Peyer's patch (tissue), 4 donors: Measurements from ENCODE around the gene USH1G. TPM values are rescaled to one million over a fixed set of nuclear protein-coding genes. Genes with fewer than 3 reads are reported as not detected.

Experiments used
- DNase-seq, 3 donors: peaks; one replicate each; pipeline ENCODE4 v3.0.0-alpha.2; 2017 to 2019
- H3K27ac ChIP-seq, 4 donors: fragments of 200-600 bp; sonication (generic); one replicate each; pipeline ENCODE4 v1.5.1; 2016 to 2019
- H3K27me3 ChIP-seq, 2 donors: fragments of 200-600 bp; sonication (generic); one replicate each; pipeline ENCODE4 v1.5.1; 2019
- H3K36me3 ChIP-seq, 3 donors: fragments of 200-600 bp; sonication (generic); one replicate each; pipeline ENCODE4 v1.5.1; 2016 to 2019
- H3K4me1 ChIP-seq, 4 donors: fragments of 200-600 bp; sonication (generic); one replicate each; pipeline ENCODE4 v1.5.1; 2016 to 2019
- H3K4me3 ChIP-seq, 4 donors: fragments of 200-600 bp; sonication (generic); 1 replicate in 3 of 4; 2 replicates in 1 of 4; pipeline ENCODE4 v1.5.1; 2016 to 2019; ENCODE audit warnings: mild to moderate bottlenecking in 1 of 4
- H3K9me3 ChIP-seq, 4 donors: fragments of 200-600 bp; sonication (generic); one replicate each; pipeline ENCODE4 v1.5.1; 2016 to 2019; ENCODE audit warnings: mild to moderate bottlenecking in 1 of 4
- CTCF ChIP-seq, 6 experiments: fragments of 450-650 bp in 4 of 6; fragments of 200-600 bp in 2 of 6; sonication (generic) in 1 of 6; IDR thresholded peaks; one replicate each; pipeline ENCODE4 v1.5.1; 2017 to 2019; ENCODE audit warnings: antibody characterized with exemption in 6 of 6, mild to moderate bottlenecking in 3 of 6, moderate library complexity in 1 of 6
- POLR2A ChIP-seq, 2 donors: fragments of 450-650 bp; IDR thresholded peaks; one replicate each; pipeline ENCODE4 v1.5.1; 2017; ENCODE audit warnings: antibody characterized with exemption in 2 of 2, mild to moderate bottlenecking in 2 of 2, moderate library complexity in 2 of 2
- total RNA-seq, 4 donors: library from RNA; depleted of rRNA; stranded (reverse); fragments of >200 nt; gene quantifications; one replicate each; pipeline ENCODE4 v1.1.0, GENCODE V29; 2016

USH1G gene
- total RNA-seq, 4 donors from 2014 or later, result 1.6 to 3.7 (median 2.3) TPM; not detected in 1

DNA sequence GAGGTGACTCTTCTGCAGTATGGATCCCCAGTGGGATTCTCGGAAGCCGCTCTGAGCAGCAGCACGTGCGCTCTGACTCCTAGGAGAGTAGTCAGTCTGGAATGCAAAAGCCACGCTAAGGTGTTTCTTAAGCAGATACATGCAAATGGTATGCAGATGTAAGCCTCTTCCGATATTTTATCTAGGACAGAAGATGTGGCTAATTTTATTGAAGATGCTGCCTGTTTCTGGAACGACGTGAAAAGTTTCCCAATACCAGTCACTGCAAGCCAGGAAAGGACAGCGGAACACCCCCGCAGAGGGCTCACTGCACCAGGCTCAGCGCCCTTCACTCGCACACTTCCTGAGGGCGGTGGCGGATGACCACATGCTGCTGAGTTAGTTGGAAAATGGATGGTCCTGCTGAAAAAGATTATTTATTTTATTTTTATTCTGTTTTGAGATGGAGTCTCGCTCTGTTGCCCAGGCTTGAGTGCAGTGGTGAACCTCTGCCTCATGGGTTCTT lies 39.8 kb downstream of the USH1G start:
- Histone ChIP-seq H3K36me3 (no peaks in the 10 kb centered on the region), H3K27me3 (no peaks in the 10 kb centered on the region), H3K27ac (no peak overlapping the region), H3K4me3 (no peak overlapping the region), H3K4me1 (peaks cover 0 to 5% (median 0%) of the 10 kb centered on the region in 4 donors), H3K9me3 (no peaks in the 10 kb centered on the region)
- no peak for TF ChIP-seq CTCF (IDR thresholded peaks at IDR 0.05)
- TF ChIP-seq POLR2A (IDR thresholded peaks at IDR 0.05), result no peak
- no peak for DNase-seq

DNA sequence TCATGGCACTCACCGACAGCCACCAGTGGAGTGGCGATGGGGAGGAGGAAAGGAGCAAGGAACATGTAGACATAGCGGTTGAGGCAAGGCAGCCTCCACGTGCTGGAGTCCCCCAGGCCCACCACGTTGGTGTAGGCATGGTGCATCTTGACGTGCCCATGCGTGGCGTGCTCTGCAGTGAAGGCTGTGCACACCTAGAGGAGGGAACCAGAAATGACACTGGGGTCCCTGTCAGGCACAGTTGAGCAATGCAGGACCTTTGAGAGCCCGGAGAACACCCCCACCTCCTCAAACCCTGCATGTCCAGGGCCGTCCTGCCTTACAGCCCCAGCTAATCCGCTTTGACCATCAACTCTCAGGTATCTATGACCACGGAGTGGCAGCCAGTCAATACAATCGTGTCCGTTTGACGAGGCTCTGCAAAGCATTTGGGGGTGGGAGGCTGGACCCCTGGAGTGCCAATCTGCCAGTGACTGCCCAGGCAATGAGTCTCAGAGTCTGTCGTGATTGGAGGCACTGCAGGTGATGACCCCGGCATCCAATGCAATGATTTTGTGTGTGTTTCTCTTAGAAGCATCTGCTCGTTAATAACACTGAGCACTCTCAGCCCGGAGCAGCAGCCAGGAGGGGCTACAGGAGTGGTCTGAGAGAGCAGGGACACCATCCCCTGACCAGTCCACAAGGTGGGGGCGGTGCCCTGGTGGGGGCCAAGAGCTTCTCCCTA lies 40.4 kb downstream of the USH1G start:
- H3K4me1 ChIP-seq, result peaks cover 0 to 11% (median 0%) of the 10 kb centered on the region in 4 donors
- H3K36me3 ChIP-seq, result no peaks in the 10 kb centered on the region
- H3K27me3 ChIP-seq, result no peaks in the 10 kb centered on the region
- DNase-seq, result no peak
- no peak for TF ChIP-seq CTCF (IDR thresholded peaks at IDR 0.05)
- TF ChIP-seq POLR2A (IDR thresholded peaks at IDR 0.05), result no peak
- no peak overlapping the region for H3K27ac ChIP-seq
- no peaks in the 10 kb centered on the region for H3K9me3 ChIP-seq
- H3K4me3 ChIP-seq, result no peak overlapping the region

GRCh38 chr17:74881073-74881472 lies 42.0 kb downstream of the USH1G start:
- DNase-seq, result no peak

DNA sequence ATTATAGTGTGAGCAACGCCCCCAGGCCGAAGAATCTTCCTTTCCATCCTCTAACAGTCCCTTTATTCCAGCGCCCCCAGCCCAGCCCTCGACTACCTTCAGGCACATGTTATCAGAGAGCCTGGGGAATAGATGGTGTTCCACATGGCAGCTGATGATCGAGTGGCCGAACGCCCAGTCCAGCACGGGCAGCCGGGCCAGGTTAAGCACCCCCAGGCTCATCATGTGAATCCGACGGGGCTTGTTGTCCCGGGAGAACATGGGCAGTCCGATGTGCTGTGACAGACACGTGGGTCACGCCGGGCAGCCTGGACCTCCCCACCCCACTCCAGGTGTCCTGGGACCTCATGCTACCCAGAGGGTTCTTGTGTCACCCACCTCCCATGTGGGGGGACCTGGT lies 43.7 kb downstream of the USH1G start:
- no peaks in the 10 kb centered on the region for H3K9me3 ChIP-seq
- H3K27ac ChIP-seq, result no peak overlapping the region
- H3K36me3 ChIP-seq, result no peaks in the 10 kb centered on the region
- no peak overlapping the region for H3K4me3 ChIP-seq
- peaks cover 0 to 11% (median 0%) of the 10 kb centered on the region in 4 donors for H3K4me1 ChIP-seq
- H3K27me3 ChIP-seq, result no peaks in the 10 kb centered on the region
- TF ChIP-seq POLR2A (IDR thresholded peaks at IDR 0.05) (no peak), CTCF (IDR thresholded peaks at IDR 0.05) (no peak)
- DNase-seq, result no peak

More at GRCh38 chr17:74881073-74881472, 42.0 kb downstream of the USH1G start:
- Histone ChIP-seq H3K27ac (no peak overlapping the region), H3K36me3 (no peaks in the 10 kb centered on the region), H3K4me3 (no peak overlapping the region), H3K4me1 (peaks cover 0 to 11% (median 0%) of the 10 kb centered on the region in 4 donors), H3K27me3 (no peaks in the 10 kb centered on the region), H3K9me3 (no peaks in the 10 kb centered on the region)
- TF ChIP-seq POLR2A (IDR thresholded peaks at IDR 0.05), result no peak
- no peak for TF ChIP-seq CTCF (IDR thresholded peaks at IDR 0.05)

DNA sequence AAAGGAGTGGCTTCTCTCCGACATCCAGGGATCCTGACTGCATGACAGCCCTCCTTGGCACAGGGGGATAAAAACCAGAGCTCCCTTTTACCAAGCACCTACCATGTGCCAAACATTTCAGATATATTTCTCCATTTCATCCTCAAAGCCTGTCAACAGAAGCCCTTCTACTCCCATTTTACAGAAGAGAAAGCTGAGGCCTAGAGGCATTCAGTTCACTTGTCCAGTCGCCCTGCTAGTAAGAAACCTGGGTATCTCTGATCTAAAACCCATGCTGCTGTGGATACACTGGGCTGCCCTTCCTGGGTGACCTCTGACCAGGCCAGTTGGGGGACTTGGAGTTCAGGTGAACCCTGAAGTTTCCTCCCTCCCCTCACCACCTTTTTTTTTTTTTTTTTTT lies 44.4 kb downstream of the USH1G start:
- DNase-seq, result no peak
- H3K9me3 ChIP-seq, result no peaks in the 10 kb centered on the region
- peaks cover 0 to 16% (median 0%) of the 10 kb centered on the region in 4 donors for H3K4me1 ChIP-seq
- H3K27ac ChIP-seq, result no peak overlapping the region
- no peak overlapping the region for H3K4me3 ChIP-seq
- no peak for TF ChIP-seq POLR2A (IDR thresholded peaks at IDR 0.05)
- TF ChIP-seq CTCF (IDR thresholded peaks at IDR 0.05), result no peak
- H3K36me3 ChIP-seq, result no peaks in the 10 kb centered on the region
- no peaks in the 10 kb centered on the region for H3K27me3 ChIP-seq
